GM12865 (cell line): ENCODE results near the gene SLC35A1.

Experiments
- DNase-seq: peaks from one replicate; pipeline ENCODE4 v3.0.0; 2010; ENCODE audit warnings: low read depth
- H3K4me3 ChIP-seq: 2 replicates; pipeline ENCODE4 v1.5.1; 2011; ENCODE audit warnings: mild to moderate bottlenecking, low read depth, low read length, control low read depth
- TF ChIP-seq, protein P1 (sequence below): IDR thresholded peaks from 2 replicates; pipeline ENCODE4 v1.5.1; 2011; ENCODE audit warnings: low read length, control low read depth, low read depth, inconsistent platforms; ENCODE audit not compliant: insufficient read depth; ENCODE audit errors: missing control alignments

Gene SLC35A1

GRCh38 chr6:87540539-87540938 lies 67.8 kb downstream of the SLC35A1 start:
- no peak for DNase-seq
- TF ChIP-seq, protein P1, sequence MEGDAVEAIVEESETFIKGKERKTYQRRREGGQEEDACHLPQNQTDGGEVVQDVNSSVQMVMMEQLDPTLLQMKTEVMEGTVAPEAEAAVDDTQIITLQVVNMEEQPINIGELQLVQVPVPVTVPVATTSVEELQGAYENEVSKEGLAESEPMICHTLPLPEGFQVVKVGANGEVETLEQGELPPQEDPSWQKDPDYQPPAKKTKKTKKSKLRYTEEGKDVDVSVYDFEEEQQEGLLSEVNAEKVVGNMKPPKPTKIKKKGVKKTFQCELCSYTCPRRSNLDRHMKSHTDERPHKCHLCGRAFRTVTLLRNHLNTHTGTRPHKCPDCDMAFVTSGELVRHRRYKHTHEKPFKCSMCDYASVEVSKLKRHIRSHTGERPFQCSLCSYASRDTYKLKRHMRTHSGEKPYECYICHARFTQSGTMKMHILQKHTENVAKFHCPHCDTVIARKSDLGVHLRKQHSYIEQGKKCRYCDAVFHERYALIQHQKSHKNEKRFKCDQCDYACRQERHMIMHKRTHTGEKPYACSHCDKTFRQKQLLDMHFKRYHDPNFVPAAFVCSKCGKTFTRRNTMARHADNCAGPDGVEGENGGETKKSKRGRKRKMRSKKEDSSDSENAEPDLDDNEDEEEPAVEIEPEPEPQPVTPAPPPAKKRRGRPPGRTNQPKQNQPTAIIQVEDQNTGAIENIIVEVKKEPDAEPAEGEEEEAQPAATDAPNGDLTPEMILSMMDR = no peak
- no peak overlapping the region for H3K4me3 ChIP-seq

DNA sequence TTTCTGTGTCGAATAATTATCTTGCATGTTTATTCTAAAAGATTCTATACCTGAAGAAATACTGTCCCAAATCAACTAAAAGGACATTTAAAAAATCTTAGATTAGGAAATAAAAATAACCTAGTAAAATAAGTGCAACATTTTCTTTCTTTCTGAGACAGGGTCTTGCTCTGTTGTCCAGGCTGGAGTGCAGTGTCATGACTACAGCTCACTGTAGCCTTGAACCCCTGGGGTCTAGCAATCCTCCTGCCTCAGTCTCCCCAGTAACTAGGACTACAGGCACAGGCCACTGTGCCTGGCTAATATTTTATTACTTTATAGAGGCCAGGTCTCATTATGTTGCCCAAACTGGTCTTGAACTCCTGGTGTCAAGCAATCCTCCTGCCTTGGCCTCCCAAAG lies 68.3 kb downstream of the SLC35A1 start:
- no peak overlapping the region for H3K4me3 ChIP-seq
- TF ChIP-seq, protein P1 = no peak
- DNase-seq = no peak

DNA sequence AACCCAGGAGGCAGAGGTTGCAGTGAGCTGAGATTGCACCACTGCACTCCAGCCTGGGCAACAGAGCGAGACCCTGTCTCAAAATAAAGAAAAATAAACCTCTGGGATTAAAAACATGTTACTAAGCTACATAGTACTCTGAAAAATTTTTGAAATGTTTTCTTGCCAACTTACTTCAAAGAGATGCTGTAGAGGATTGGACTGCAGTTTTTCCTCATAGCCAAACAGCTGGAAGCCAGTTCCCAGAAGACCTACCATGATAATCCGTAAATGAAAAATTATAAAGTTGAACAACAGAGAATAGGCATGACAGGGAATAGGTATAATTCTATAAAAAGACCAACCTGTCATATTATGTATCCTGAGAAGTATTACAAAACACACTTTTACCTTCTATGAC lies 69.0 kb downstream of the SLC35A1 start:
- DNase-seq = no peak
- H3K4me3 ChIP-seq = no peak overlapping the region

DNA sequence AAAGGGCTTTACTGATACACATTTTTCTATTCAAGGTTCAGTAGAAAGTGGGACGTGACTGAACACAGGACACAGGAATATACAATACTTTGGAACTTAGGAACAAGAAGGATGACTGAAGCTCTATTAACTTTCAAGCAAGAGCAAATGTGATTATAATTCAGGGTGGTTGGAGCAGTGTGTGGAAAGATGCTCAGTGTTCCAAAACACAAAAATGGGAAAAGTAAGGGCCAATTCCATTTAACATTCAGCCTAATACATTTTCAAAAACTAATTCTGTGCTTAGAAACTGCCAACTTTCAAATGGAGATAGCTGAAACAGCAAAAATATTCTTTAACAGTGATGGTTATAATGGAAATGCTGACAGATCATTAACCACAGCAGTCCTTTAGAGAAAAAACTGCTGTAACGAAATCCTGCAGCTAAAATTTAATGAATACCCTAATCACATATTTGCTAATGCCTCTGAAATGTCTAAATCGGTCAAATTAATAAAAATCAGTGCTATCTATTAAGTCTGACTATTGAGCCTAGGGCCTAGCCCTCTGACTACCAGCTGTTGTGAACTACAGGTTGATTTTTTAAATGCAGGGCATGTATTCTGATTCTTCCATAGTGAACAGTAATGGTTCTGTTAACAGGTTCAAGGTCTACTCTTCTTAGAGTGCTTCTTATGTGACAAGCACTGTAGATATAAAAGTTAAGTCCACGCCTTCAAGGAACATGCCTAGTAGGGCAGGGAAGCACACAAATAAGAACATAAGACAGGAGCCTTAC lies 71.1 kb downstream of the SLC35A1 start:
- H3K4me3 ChIP-seq = no peak overlapping the region
- TF ChIP-seq, protein P1 = no peak
- no peak for DNase-seq

More for the DNA sequence above, 69.0 kb downstream of the SLC35A1 start:
- TF ChIP-seq, protein P1 = no peak

GRCh38 chr6:87544474-87544735 lies 71.6 kb downstream of the SLC35A1 start:
- TF ChIP-seq, protein P1 = no peak
- no peak overlapping the region for H3K4me3 ChIP-seq
- peak; percentile 20 for DNase-seq

GRCh38 chr6:87551799-87552198 lies 79.0 kb downstream of the SLC35A1 start:
- no peak for DNase-seq
- H3K4me3 ChIP-seq = no peak overlapping the region
- TF ChIP-seq, protein P1 = no peak

DNA sequence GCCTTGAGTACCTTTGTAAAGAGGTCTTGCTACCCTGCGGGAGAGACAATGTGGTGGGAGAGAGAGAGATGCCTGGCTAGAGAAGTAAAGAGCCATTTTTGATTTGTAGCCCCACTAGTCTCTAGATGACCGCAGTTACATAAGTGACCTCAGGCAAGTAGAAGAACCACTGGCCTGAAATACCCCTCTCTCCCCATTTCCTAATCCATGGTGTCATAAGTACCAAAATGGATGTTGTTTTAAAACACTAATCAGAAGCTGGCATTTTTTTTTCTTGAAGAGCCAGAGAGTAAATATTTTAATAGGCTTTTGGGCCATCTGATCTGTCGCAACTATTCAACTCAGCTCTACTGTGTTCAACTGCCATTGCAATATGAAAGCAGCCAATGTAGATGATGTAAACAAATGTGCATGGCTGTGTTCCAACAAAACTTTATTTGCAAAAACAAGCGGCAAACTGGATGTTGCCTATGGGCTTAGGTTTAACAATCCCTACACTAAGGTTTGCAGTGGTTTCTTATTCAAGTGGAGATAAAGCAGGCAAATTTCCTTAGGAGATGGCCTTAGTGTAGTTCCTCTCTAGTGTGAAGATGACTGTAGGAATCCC lies 80.5 kb downstream of the SLC35A1 start:
- H3K4me3 ChIP-seq = no peak overlapping the region
- TF ChIP-seq, protein P1 = no peak
- DNase-seq = no peak
